Measurements from ENCODE around the gene BTBD1.

The BTBD1 gene

GRCh38 chr15:83066734-83067637 is at the start of gene BTBD1:
Gene BTBD1 (minus strand): TSS chr15:83067252. CDS start chr15:83067151, 101 bp downstream.
- ChIA-PET CTCF (interaction anchor here (0.9 to 1.2 kb wide), 3 partner anchors 10 to 58 kb away, joined by 3 read pairs; no protein-coding TSS in a partner anchor), POLR2A (interaction anchor here (0.8 to 1.4 kb wide), 6 partner anchors 26 to 144 kb away, joined by 3 to 6 read pairs (median 4); partner anchors contain the start of genes HDGFL3 and TM6SF1)
- peak; percentile 82 for DNase-seq (ENCODE audit: low read depth, low spot score)
- TF ChIP-seq, protein P1, sequence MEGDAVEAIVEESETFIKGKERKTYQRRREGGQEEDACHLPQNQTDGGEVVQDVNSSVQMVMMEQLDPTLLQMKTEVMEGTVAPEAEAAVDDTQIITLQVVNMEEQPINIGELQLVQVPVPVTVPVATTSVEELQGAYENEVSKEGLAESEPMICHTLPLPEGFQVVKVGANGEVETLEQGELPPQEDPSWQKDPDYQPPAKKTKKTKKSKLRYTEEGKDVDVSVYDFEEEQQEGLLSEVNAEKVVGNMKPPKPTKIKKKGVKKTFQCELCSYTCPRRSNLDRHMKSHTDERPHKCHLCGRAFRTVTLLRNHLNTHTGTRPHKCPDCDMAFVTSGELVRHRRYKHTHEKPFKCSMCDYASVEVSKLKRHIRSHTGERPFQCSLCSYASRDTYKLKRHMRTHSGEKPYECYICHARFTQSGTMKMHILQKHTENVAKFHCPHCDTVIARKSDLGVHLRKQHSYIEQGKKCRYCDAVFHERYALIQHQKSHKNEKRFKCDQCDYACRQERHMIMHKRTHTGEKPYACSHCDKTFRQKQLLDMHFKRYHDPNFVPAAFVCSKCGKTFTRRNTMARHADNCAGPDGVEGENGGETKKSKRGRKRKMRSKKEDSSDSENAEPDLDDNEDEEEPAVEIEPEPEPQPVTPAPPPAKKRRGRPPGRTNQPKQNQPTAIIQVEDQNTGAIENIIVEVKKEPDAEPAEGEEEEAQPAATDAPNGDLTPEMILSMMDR (IDR thresholded peaks at IDR 0.05; ENCODE audit: insufficient read depth, low read length, missing control alignments): peak; percentile 7
- peak within 1 kb of the TSS; percentile 64 for H3K4me3 ChIP-seq (ENCODE audit: low read depth, low read length)

- DNase-seq (ENCODE audit: low read depth, low spot score): no peak
- no peak overlapping the region for H3K4me3 ChIP-seq (ENCODE audit: low read depth, low read length)
- ChIA-PET CTCF (interaction anchor here (1.1 kb wide), 1 partner anchor 9 kb away, joined by 5 read pairs; the partner anchor contains the start of gene TM6SF1), POLR2A (no interaction called here)
- TF ChIP-seq, protein P1 (IDR thresholded peaks at IDR 0.05; ENCODE audit: insufficient read depth, low read length, missing control alignments): no peak
Measured at GRCh38 chr15:83115831-83116565, 48.9 kb upstream of the BTBD1 start.

- CTCF ChIA-PET: no interaction called here
Measured at GRCh38 chr15:83115410-83115809, 48.4 kb upstream of the BTBD1 start.

DNA sequence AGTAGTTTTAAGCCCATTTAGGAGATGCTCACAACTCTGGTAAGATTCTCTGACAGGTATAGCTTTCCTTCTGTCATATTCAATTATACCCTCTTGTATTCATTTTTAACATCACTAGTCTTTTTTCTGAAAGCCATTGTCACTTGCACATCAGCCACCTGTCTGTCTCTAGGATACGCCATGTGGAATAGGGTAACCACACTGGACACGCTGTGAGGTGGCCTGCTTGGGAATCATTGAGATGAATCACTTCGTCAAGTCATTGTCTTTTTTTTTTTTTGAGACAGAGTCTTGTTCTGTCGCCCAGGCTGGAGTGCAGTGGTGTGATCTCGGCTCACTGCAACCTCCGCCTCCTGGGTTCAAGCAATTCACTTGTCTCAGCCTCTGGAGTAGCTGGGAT is 47.8 kb upstream of the BTBD1 start:
- TF ChIP-seq, protein P1 (IDR thresholded peaks at IDR 0.05; ENCODE audit: insufficient read depth, low read length, missing control alignments): no peak
- H3K4me3 ChIP-seq (ENCODE audit: low read depth, low read length): no peak overlapping the region
- CTCF ChIA-PET: no interaction called here
- DNase-seq (ENCODE audit: low read depth, low spot score): no peak
- POLR2A ChIA-PET: no interaction called here

More at GRCh38 chr15:83115410-83115809, 48.4 kb upstream of the BTBD1 start:
- TF ChIP-seq, protein P1 (IDR thresholded peaks at IDR 0.05; ENCODE audit: insufficient read depth, low read length, missing control alignments): no peak
- no peak for DNase-seq (ENCODE audit: low read depth, low spot score)
- POLR2A ChIA-PET: no interaction called here
- H3K4me3 ChIP-seq (ENCODE audit: low read depth, low read length): no peak overlapping the region

DNA sequence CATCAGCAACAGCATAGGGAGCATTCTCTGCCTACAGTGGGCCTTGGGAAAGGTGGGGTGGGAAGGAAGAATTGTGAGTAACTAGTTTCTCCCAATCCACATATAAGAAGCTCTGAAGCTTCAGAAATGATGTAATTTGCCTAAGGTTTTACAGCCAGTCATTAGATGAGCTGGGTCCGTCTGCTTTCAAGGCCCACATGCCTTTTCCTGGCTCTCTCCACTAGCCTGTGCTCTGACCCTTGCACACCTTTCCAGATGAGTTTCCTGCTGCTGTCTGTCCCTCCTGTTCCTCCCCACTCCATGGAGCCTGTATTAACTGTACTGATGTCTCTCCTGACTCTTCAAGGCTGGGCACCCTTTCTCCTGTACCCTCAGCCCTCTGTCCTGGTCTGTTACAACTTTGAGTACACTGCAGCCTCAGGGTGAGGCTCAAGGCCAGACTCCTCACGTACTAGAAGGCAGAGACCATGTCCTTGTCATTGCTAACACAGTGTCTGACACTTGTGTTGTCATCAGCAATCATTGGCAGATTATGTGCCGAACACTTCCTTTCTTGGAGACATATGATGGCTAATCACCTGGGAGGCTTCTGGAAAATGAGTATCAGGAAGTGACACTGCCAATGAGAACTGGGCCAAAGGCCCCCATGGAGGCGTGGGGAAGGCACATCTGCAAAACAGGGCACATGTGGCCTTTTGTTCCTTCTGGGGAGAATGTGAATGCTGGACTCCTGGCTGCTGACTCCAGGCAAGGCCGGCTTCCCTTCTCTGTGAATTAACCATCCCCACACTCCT is 47.0 kb upstream of the BTBD1 start:
- CTCF ChIA-PET: no interaction called here
- TF ChIP-seq, protein P1 (IDR thresholded peaks at IDR 0.05; ENCODE audit: insufficient read depth, low read length, missing control alignments): no peak
- H3K4me3 ChIP-seq (ENCODE audit: low read depth, low read length): no peak overlapping the region
- POLR2A ChIA-PET: no interaction called here
- no peak for DNase-seq (ENCODE audit: low read depth, low spot score)

Data from AG04449 (cell line).